ENCODE data around the gene RBM42.

The RBM42 gene

GRCh38 chr19:35644206-35644986 is 15.6 kb downstream of the RBM42 start:
- H3K4me2 ChIP-seq (ENCODE audit: low read length) = peak overlapping the region; percentile 92
- peaks cover 6% of the 10 kb centered on the region for H3K36me3 ChIP-seq (ENCODE audit: control insufficient read depth, low read length)
- H3K79me2 ChIP-seq (ENCODE audit: control insufficient read depth, low read length) = peaks cover 13% of the 10 kb centered on the region
- peaks cover 13% of the 10 kb centered on the region for H3F3A ChIP-seq (ENCODE audit: control insufficient read depth, insufficient read depth)
- H4K20me1 ChIP-seq (ENCODE audit: control insufficient read depth, insufficient read depth, low read depth, low read length) = peaks cover 3% of the 10 kb centered on the region; the same call in 1 of the 2 replicates
- no peaks in the 10 kb centered on the region for H3K27me3 ChIP-seq (ENCODE audit: control insufficient read depth, low read length)
- no peaks in the 10 kb centered on the region for H3K9me2 ChIP-seq (replicated peaks; ENCODE audit: control insufficient read depth, low read length)
- H3K27ac ChIP-seq (ENCODE audit: low read depth, low read length) = peak overlapping the region; percentile 34
- peak overlapping the region; percentile 81 for H3K4me3 ChIP-seq (ENCODE audit: low read length)
- no peaks in the 10 kb centered on the region for H3K9me3 ChIP-seq (ENCODE audit: control insufficient read depth, insufficient read depth, low read length)
- TF ChIP-seq CTCF (IDR thresholded peaks at IDR 0.05; ENCODE audit: low read depth, low read length, poor library complexity, severe bottlenecking) (no peak), EZH2phosphoT487 (IDR thresholded peaks at IDR 0.05; ENCODE audit: borderline replicate concordance, low read length) (no peak)
- peaks cover 55% of the 10 kb centered on the region for H3K4me1 ChIP-seq (ENCODE audit: control insufficient read depth, low read length)

GRCh38 chr19:35644987-35645679 is 16.3 kb downstream of the RBM42 start:
- Histone ChIP-seq H4K20me1 (ENCODE audit: control insufficient read depth, insufficient read depth, low read depth, low read length) (peaks cover 3% of the 10 kb centered on the region; the same call in 1 of the 2 replicates), H3F3A (ENCODE audit: control insufficient read depth, insufficient read depth) (peaks cover 10% of the 10 kb centered on the region), H3K27ac (ENCODE audit: low read depth, low read length) (peak overlapping the region; percentile 29; the same call in 1 of the 2 replicates), H3K36me3 (ENCODE audit: control insufficient read depth, low read length) (peaks cover 12% of the 10 kb centered on the region), H3K27me3 (ENCODE audit: control insufficient read depth, low read length) (no peaks in the 10 kb centered on the region), H3K9me3 (ENCODE audit: control insufficient read depth, insufficient read depth, low read length) (no peaks in the 10 kb centered on the region), H3K4me2 (ENCODE audit: low read length) (peak overlapping the region; percentile 92), H3K4me3 (ENCODE audit: low read length) (peak overlapping the region; percentile 81), H3K4me1 (ENCODE audit: control insufficient read depth, low read length) (peaks cover 62% of the 10 kb centered on the region), H3K79me2 (ENCODE audit: control insufficient read depth, low read length) (peaks cover 20% of the 10 kb centered on the region), H3K9me2 (replicated peaks; ENCODE audit: control insufficient read depth, low read length) (no peaks in the 10 kb centered on the region)
- TF ChIP-seq EZH2phosphoT487 (IDR thresholded peaks at IDR 0.05; ENCODE audit: borderline replicate concordance, low read length) (no peak), CTCF (IDR thresholded peaks at IDR 0.05; ENCODE audit: low read depth, low read length, poor library complexity, severe bottlenecking) (no peak)

- Histone ChIP-seq H4K20me1 (ENCODE audit: control insufficient read depth, insufficient read depth, low read depth, low read length) (peaks cover 3% of the 10 kb centered on the region; the same call in 1 of the 2 replicates), H3K79me2 (ENCODE audit: control insufficient read depth, low read length) (peaks cover 28% of the 10 kb centered on the region), H3K36me3 (ENCODE audit: control insufficient read depth, low read length) (peaks cover 19% of the 10 kb centered on the region), H3K4me2 (ENCODE audit: low read length) (peak overlapping the region; percentile 92; the same call in 1 of the 2 replicates), H3K9me2 (replicated peaks; ENCODE audit: control insufficient read depth, low read length) (no peaks in the 10 kb centered on the region), H3K27ac (ENCODE audit: low read depth, low read length) (no peak overlapping the region), H3K27me3 (ENCODE audit: control insufficient read depth, low read length) (no peaks in the 10 kb centered on the region), H3K9me3 (ENCODE audit: control insufficient read depth, insufficient read depth, low read length) (no peaks in the 10 kb centered on the region), H3K4me1 (ENCODE audit: control insufficient read depth, low read length) (peaks cover 63% of the 10 kb centered on the region), H3F3A (ENCODE audit: control insufficient read depth, insufficient read depth) (peaks cover 10% of the 10 kb centered on the region), H3K4me3 (ENCODE audit: low read length) (no peak overlapping the region)
- TF ChIP-seq CTCF (IDR thresholded peaks at IDR 0.05; ENCODE audit: low read depth, low read length, poor library complexity, severe bottlenecking) (no peak), EZH2phosphoT487 (IDR thresholded peaks at IDR 0.05; ENCODE audit: borderline replicate concordance, low read length) (no peak)
Observed at GRCh38 chr19:35645680-35646511, 17.1 kb downstream of the RBM42 start.

All from DOHH2 (cell line).